SK-MEL-5 (cell line): ENCODE results near the gene ACSS3. TPM values are rescaled to one million over a fixed set of nuclear protein-coding genes. Genes with fewer than 3 reads are reported as not detected.
"Not testable (repeated sequence)": the region's sequence is repeated elsewhere in the genome, so short reads cannot be mapped to it uniquely, and the experiment has no call there.

Experiments
- DNase-seq: peaks from one replicate; pipeline ENCODE4 v3.0.0-alpha.2; 2016; ENCODE audit warnings: low read depth, low spot score
- in situ Hi-C: cut with HindIII; loops from 2 replicates; pipeline ENCODE4 v1.10.0; 2016; ENCODE audit warnings: low sequenced_read_pairs, high pct_unique_total_duplicates, low pct_unique_long_range_greater_than_20kb
- total RNA-seq: library from RNA; depleted of rRNA; stranded (reverse); fragments of >200 nt; shearing (Covaris generic); gene quantifications from 2 replicates; pipeline ENCODE4 v1.2.3, GENCODE V29; 2014

The ACSS3 gene
- total RNA-seq, 1 experiment from 2014 or later, result not detected

- no peak for DNase-seq
- in situ Hi-C loops, result no loop called here
Observed at GRCh38 chr12:81146228-81147225, 68.6 kb downstream of the ACSS3 start.

GRCh38 chr12:81147292-81147919, 69.5 kb downstream of the ACSS3 start:
- no peak for DNase-seq
- in situ Hi-C loops, result no loop called here

GRCh38 chr12:81150382-81150781, 72.5 kb downstream of the ACSS3 start:
- in situ Hi-C loops, result no loop called here
- no peak for DNase-seq

GRCh38 chr12:81159856-81160255, 82.0 kb downstream of the ACSS3 start:
- no peak for DNase-seq
- in situ Hi-C loops, result no loop called here

- no peak for DNase-seq
- in situ Hi-C loops, result no loop called here
Observed at GRCh38 chr12:81161680-81162079, 83.8 kb downstream of the ACSS3 start.

GRCh38 chr12:81162391-81163136, 84.7 kb downstream of the ACSS3 start:
- in situ Hi-C loops, result no loop called here

GRCh38 chr12:81164827-81165226, 86.9 kb downstream of the ACSS3 start:
- in situ Hi-C loops, result no loop called here
- no peak for DNase-seq

More at GRCh38 chr12:81162391-81163136, 84.7 kb downstream of the ACSS3 start:
- no peak for DNase-seq

GRCh38 chr12:81166790-81167189, 88.9 kb downstream of the ACSS3 start:
- no peak for DNase-seq
- in situ Hi-C loops, result no loop called here

- in situ Hi-C loops, result no loop called here
- DNase-seq, result no peak
Observed at GRCh38 chr12:81167694-81168093, 89.8 kb downstream of the ACSS3 start.

- DNase-seq, result no peak
- in situ Hi-C loops, result no loop called here
Observed at GRCh38 chr12:81168445-81168844, 90.6 kb downstream of the ACSS3 start.

- in situ Hi-C loops, result no loop called here
- DNase-seq, result no peak
Observed at GRCh38 chr12:81170072-81170471, 92.2 kb downstream of the ACSS3 start.

GRCh38 chr12:81172851-81173250, 95.0 kb downstream of the ACSS3 start:
- in situ Hi-C loops, result no loop called here
- no peak for DNase-seq

- DNase-seq, result no peak
- in situ Hi-C loops, result no loop called here
Observed at GRCh38 chr12:81174664-81175063, 96.8 kb downstream of the ACSS3 start.

- no peak for DNase-seq
- in situ Hi-C loops, result no loop called here
Observed at GRCh38 chr12:81176796-81177195, 98.9 kb downstream of the ACSS3 start.

GRCh38 chr12:81181691-81182090, 103.8 kb downstream of the ACSS3 start:
- DNase-seq, result no peak
- in situ Hi-C loops, result no loop called here

GRCh38 chr12:81187686-81188085, 109.8 kb downstream of the ACSS3 start:
- in situ Hi-C loops, result no loop called here
- DNase-seq, result no peak

- no peak for DNase-seq
- in situ Hi-C loops, result no loop called here
Observed at GRCh38 chr12:81196595-81196994, 118.7 kb downstream of the ACSS3 start.

GRCh38 chr12:81200561-81200960, 122.7 kb downstream of the ACSS3 start:
- in situ Hi-C loops, DNase-seq: not testable (repeated sequence)
